ENCODE measurements around the gene KCNMB2.

- TF ChIP-seq CTCF (conservative IDR thresholded peaks at IDR 0.05; ENCODE audit: low read depth, low read length): no peak
- TF ChIP-seq EZH2phosphoT487 (IDR thresholded peaks at IDR 0.05; ENCODE audit: borderline replicate concordance, low read length): no peak
These were observed 21.8 kb upstream of the KCNMB2 start for GRCh38 chr3:178514401-178514800.
